Activated CD4-positive, alpha-beta T cell treated with anti-CD3 and anti-CD28 coated beads for 36 hours (primary cell): ENCODE data around the gene NCOA7. TPM values are rescaled to one million over a fixed set of nuclear protein-coding genes. Genes with fewer than 3 reads are reported as not detected.
"Not testable (repeated sequence)": the region's sequence is repeated elsewhere in the genome, so short reads cannot be mapped to it uniquely, and the experiment has no call there.

Experiments used
- ATAC-seq: fragments of 200-7000 bp; cut with Tn5 transposase; one replicate; pipeline ENCODE4 v1.10.0; 2021; ENCODE audit warnings: mild to moderate bottlenecking, moderate library complexity
- CTCF ChIA-PET: fragments of 350-600 bp; sonication (Branson Sonifier 250); formaldehyde crosslinking; loops from one replicate; lab custom pipeline; 2021; ENCODE audit warnings: antibody characterized with exemption; lab: Charles Lee
- POLR2A ChIA-PET: fragments of 350-600 bp; sonication (Branson Sonifier 250); formaldehyde crosslinking; loops from one replicate; lab custom pipeline; 2021; ENCODE audit warnings: antibody characterized with exemption, inconsistent platforms; lab: Charles Lee
- DNase-seq: peaks from one replicate; pipeline ENCODE4 v3.0.0-alpha.2; 2020
- H3K27ac Mint-ChIP-seq: one replicate; pipeline ENCODE4 v1.8.0; 2021; ENCODE audit warnings: mixed read lengths
- H3K27me3 Mint-ChIP-seq: one replicate; pipeline ENCODE4 v1.8.0; 2021; ENCODE audit warnings: mixed read lengths
- H3K36me3 Mint-ChIP-seq: one replicate; pipeline ENCODE4 v1.8.0; 2021; ENCODE audit warnings: low read depth, mixed read lengths
- H3K4me1 Mint-ChIP-seq: one replicate; pipeline ENCODE4 v1.8.0; 2021; ENCODE audit warnings: mixed read lengths
- H3K4me3 Mint-ChIP-seq: one replicate; pipeline ENCODE4 v1.8.0; 2021; ENCODE audit warnings: mild to moderate bottlenecking, moderate library complexity, mixed read lengths
- H3K9me3 Mint-ChIP-seq: one replicate; pipeline ENCODE4 v1.8.0; 2021; ENCODE audit warnings: low read depth, mixed read lengths
- intact Hi-C, 2 experiments: fragments of 100-400 bp; cut with DNase I in 1 of 2; cut with micrococcal nuclease in 1 of 2; formaldehyde crosslinking; loops; one replicate each; pipeline versions ENCODE4 v1.14.2 to v1.15.1; 2022 to 2024; cut with DNase I, micrococcal nuclease
- total RNA-seq, 2 experiments: library from RNA; stranded (reverse); gene quantifications; one replicate each; pipeline ENCODE4 v1.2.3, GENCODE V29; 2021

Gene NCOA7
- total RNA-seq, 2 experiments from 2014 or later = 54.3 to 67.4 TPM

DNA sequence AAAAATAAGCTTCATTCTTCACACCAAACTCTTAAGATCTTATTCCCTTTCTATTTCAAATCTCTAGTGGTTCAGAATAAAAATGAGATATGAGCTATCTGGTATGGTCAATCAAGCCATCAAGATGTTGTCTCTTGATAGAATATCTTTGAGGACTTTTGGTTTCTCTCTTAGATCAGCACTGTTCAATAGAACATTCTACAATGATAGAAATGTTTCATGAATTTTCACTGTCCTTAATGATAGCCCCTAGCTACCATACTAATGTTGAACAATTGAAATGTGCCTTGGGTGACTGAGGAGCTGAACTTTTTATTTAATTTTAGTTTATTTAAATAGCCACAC, 141.7 kb downstream of the NCOA7 start:
- POLR2A ChIA-PET = interaction anchor here (1.1 kb wide), 1 partner anchor 24 kb away, joined by 3 read pairs; the partner anchor contains the start of gene HINT3
- CTCF ChIA-PET = interaction anchor here (0.7 to 1.6 kb wide), 6 partner anchors 10 to 44 kb away, joined by 3 to 8 read pairs (median 4); no protein-coding TSS in a partner anchor
- no peaks in the 10 kb centered on the region for H3K27me3 Mint-ChIP-seq
- intact Hi-C loops = no loop called here
- H3K4me3 Mint-ChIP-seq = no peak overlapping the region
- DNase-seq (no peak), ATAC-seq (peak; percentile 24)
- H3K9me3 Mint-ChIP-seq = no peaks in the 10 kb centered on the region
- no peak overlapping the region for H3K27ac Mint-ChIP-seq
- peaks cover 34% of the 10 kb centered on the region for H3K36me3 Mint-ChIP-seq
- peaks cover 14% of the 10 kb centered on the region for H3K4me1 Mint-ChIP-seq

DNA sequence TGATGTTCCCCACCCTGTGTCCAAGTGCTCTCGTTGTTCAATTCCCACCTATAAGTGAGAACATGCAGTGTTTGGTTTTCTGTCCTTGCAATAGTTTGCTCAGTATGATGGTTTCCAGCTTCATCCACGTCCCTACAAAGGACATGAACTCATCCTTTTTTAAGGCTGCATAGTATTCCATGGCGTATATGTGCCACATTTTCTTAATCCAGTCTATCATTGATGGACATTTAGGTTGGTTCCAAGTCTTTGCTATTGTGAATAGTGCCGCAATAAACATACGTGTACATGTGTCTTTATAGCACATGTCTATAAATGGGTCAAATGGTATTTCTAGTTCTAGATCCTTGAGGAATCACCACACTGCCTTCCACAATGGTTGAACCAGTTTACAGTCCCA, 144.8 kb downstream of the NCOA7 start:
- H3K27me3 Mint-ChIP-seq, ATAC-seq, H3K9me3 Mint-ChIP-seq, H3K27ac Mint-ChIP-seq, intact Hi-C loops, H3K4me3 Mint-ChIP-seq, POLR2A ChIA-PET, DNase-seq: not testable (repeated sequence)
- H3K36me3 Mint-ChIP-seq = peaks cover 16% of the 10 kb centered on the region
- peaks cover 18% of the 10 kb centered on the region for H3K4me1 Mint-ChIP-seq
- CTCF ChIA-PET = interaction anchor here (1.6 kb wide), 1 partner anchor 9 kb away, joined by 3 read pairs; no protein-coding TSS in a partner anchor

DNA sequence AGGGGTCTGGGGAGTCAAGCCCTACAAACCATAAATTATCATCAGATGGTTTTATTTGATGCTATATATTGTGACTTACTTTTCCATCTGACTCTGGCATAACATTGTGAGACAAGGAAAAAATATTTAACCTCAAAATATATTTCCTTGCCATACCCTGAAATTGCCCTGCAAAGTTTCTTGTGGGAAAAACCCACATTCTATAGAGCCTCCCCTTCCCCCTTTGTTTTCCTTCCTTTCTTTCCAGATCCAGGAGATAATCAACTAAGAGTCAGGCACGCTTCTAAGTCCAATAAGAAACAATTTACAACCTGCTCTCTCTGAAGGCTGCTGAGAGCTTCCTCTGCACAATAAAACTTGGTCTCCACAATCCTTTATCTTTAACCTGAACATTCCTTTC, 148.3 kb downstream of the NCOA7 start:
- Mint-ChIP-seq H3K27me3 (peaks cover 11% of the 10 kb centered on the region), H3K27ac (no peak overlapping the region), H3K4me3 (no peak overlapping the region), H3K9me3 (no peaks in the 10 kb centered on the region), H3K4me1 (peaks cover 10% of the 10 kb centered on the region), H3K36me3 (no peaks in the 10 kb centered on the region)
- POLR2A ChIA-PET = no interaction called here
- intact Hi-C loops = no loop called here
- no peak for ATAC-seq
- no peak for DNase-seq
- CTCF ChIA-PET = interaction anchor here (1.4 to 1.6 kb wide), 2 partner anchors 14 to 18 kb away, joined by 4 to 6 read pairs; partner anchors contain the start of gene HINT3

DNA sequence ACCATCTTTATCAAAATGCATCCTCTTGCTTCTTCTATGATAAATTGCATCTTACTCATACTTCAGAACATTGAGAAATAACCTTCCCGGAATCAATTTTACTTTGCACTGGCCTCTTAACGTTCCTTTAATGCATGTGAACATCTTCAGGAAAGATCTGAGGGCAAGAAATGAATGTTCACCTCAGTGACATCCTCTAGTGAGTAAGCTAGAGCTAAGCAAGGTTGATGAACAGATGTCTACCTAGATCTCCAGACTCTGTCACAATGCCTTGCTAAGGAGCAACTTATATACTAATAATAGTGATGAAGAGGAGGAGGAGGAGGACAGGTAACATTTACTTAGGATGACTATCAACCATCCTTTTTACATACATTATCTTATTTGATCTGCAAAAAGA, 149.0 kb downstream of the NCOA7 start:
- Mint-ChIP-seq H3K4me3 (no peak overlapping the region), H3K36me3 (no peaks in the 10 kb centered on the region), H3K9me3 (no peaks in the 10 kb centered on the region), H3K27me3 (peaks cover 11% of the 10 kb centered on the region), H3K27ac (no peak overlapping the region), H3K4me1 (peaks cover 16% of the 10 kb centered on the region)
- no peak for DNase-seq
- peak; percentile 71 for ATAC-seq
- ChIA-PET POLR2A (interaction anchor here (0.8 kb wide), 1 partner anchor 86 kb away, joined by 4 read pairs; no protein-coding TSS in a partner anchor), CTCF (interaction anchor here (1.0 to 1.4 kb wide), 2 partner anchors 17 to 33 kb away, joined by 4 read pairs; partner anchors contain the start of gene HINT3)
- intact Hi-C loops = no loop called here

DNA sequence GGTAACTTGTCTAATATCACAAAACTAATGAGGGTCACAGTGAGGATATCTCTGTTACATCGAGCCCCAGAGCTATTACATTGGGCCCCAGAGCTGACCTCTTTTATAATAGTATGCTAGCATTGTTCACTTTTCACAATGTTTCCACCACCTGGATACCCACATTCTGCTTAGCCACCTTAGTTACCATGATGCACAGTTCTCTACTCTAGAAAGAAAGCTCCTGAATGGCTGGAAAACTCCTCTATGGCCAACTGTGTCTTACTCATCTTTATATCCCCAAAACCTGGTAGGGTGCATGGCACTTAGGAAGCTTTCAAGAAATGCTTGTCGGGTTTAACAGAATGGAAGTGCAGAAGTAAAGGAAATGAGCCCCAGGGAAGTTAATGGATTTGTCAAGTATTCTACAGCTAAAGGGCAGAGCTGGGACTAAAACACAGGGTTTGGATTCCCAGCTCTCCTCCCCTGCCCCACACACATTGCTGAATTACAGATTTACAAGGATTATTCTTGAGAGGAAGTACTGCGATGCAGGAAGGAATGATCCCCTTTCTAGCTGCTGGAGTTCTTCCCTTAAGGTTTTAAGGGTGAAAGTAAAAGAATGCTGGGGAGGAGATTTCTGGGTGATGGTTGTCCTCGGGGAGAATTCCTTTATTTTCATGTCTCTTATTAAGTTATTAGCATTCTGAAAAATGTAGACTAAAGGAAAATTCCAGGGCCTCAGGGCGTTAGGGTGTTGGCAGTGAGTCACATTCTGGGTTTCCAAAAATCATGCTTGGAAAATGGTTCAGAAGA, 149.7 kb downstream of the NCOA7 start:
- intact Hi-C loops = no loop called here
- Mint-ChIP-seq H3K36me3 (no peaks in the 10 kb centered on the region), H3K9me3 (no peaks in the 10 kb centered on the region), H3K4me1 (peaks cover 16% of the 10 kb centered on the region), H3K27me3 (peaks cover 11% of the 10 kb centered on the region), H3K27ac (no peak overlapping the region), H3K4me3 (no peak overlapping the region)
- DNase-seq (no peak), ATAC-seq (no peak)
- CTCF ChIA-PET = interaction anchor here (0.8 to 1.4 kb wide), 3 partner anchors 12 to 34 kb away, joined by 3 to 4 read pairs (median 4); partner anchors contain the start of gene HINT3
- POLR2A ChIA-PET = interaction anchor here (0.8 kb wide), 1 partner anchor 87 kb away, joined by 4 read pairs; no protein-coding TSS in a partner anchor

DNA sequence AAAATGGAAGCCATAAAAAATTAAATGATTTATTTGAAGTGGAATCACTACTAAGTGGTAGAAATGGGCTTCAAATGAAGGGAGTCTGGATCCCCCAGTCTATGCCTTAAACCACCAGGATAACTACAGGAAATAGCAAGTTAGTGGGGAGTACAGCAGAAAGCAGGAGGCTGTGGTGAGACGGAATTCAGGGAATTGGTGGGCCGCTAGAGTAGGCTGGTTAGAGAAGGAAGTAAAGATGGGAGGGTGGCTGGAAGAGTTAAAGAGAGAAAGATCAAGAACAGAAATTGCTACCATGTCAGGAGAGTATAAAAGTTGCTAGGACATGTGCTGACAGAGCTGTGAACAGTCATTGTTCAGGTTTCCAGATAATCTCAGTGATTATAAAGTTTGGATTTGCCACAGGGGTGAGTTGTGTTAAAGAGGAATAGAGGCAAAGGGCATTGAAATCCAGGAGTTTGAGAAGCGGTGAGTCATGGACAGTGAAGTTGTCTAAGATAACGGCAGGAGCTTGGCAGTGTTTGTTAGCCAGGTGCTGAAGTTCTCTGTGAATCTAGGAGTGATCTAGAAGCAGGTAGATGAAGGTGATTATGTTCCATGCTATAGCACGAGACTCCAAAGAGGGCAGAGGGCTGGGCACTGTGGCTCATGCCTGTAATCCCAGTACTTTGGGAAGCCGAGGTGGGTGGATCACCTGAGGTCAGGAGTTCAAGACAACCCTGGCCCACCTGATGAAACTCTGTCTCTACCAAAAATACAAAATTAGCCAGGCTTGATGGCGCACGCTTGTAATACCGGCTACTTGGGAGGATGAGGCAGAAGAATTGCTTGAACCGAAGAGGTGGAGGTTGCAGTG, 152.1 kb downstream of the NCOA7 start:
- intact Hi-C loops = no loop called here
- ChIA-PET CTCF (interaction anchor here (0.7 to 1.6 kb wide), 4 partner anchors 9 to 282 kb away, joined by 3 to 7 read pairs (median 4); partner anchors contain the start of gene HINT3), POLR2A (no interaction called here)
- peaks cover 11% of the 10 kb centered on the region for H3K27me3 Mint-ChIP-seq
- H3K9me3 Mint-ChIP-seq = no peaks in the 10 kb centered on the region
- H3K4me3 Mint-ChIP-seq = no peak overlapping the region
- DNase-seq = no peak
- H3K4me1 Mint-ChIP-seq = peaks cover 20% of the 10 kb centered on the region
- no peak overlapping the region for H3K27ac Mint-ChIP-seq
- no peaks in the 10 kb centered on the region for H3K36me3 Mint-ChIP-seq
- no peak for ATAC-seq

DNA sequence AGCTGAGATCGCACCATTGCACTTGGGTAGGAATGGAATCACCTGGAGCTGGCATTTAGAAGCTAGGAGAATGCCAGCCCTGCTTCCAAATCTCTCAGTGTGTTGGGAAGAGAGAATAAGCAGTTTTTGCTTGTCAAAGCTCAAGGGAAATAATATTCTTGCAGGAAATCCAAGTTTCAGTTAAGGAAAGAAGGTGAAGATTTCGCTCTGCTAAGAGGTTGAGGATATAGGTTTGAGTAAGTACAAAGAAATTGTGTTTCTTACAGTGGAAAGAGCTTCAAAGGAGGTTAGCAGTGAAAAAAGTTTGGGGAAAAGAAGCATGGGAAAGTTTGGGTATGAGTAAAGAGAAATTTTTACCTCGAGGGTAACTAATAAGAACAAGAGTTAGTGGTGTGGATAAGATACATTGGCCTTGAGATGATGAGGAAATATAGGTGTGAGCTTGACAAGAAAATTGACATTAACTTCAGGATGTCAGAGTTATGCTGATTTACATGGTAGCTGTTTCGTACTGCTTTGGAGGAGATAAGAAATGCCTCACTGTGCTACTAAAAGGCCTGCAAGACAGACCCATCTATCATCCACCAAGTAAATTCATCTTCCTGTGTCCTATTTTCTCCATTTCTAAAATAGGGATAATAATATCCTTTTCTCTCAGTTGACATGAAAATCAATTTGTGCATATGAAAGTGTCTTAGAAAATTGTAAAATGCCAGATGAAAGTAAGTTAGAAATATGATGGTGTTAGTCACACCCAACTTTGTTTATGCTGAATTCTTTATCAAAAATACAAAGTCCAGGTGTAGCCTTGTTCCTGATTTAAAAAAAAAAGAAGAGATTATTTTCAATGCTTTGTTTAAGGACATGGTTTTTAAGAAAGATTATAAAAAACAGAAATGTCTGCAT, 153.0 kb downstream of the NCOA7 start:
- Mint-ChIP-seq H3K27me3 (peaks cover 13% of the 10 kb centered on the region), H3K4me3 (no peak overlapping the region), H3K9me3 (no peaks in the 10 kb centered on the region), H3K4me1 (peaks cover 20% of the 10 kb centered on the region), H3K36me3 (no peaks in the 10 kb centered on the region), H3K27ac (no peak overlapping the region)
- intact Hi-C loops = no loop called here
- ATAC-seq (no peak), DNase-seq (no peak)
- CTCF ChIA-PET = interaction anchor here (0.7 to 1.6 kb wide), 5 partner anchors 9 to 176 kb away, joined by 3 to 7 read pairs (median 4); partner anchors contain the start of gene HINT3
- POLR2A ChIA-PET = no interaction called here

DNA sequence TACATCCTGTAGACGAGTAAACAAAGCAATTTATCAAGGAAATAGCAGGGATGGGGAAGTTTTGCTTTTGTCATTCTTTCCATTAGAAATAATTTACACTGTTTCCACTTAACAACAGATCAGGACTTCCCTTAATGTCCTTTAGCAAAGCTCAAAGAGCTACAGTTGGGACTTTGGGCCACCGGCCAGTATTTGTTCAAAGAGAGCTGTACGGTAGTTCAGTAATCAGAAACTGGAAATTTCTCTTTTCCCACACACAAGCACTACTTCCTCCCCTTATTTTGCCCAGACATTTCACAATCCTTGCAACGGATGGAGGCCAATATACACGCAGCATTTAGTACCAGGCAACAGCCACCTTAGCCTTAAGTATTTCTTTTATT, 153.7 kb downstream of the NCOA7 start:
- no peaks in the 10 kb centered on the region for H3K36me3 Mint-ChIP-seq
- H3K9me3 Mint-ChIP-seq = no peaks in the 10 kb centered on the region
- H3K4me1 Mint-ChIP-seq = peaks cover 20% of the 10 kb centered on the region
- CTCF ChIA-PET = interaction anchor here (1.0 to 1.3 kb wide), 2 partner anchors 8 to 10 kb away, joined by 3 to 4 read pairs; no protein-coding TSS in a partner anchor
- POLR2A ChIA-PET = no interaction called here
- H3K27me3 Mint-ChIP-seq = peaks cover 10% of the 10 kb centered on the region
- no peak overlapping the region for H3K27ac Mint-ChIP-seq
- ATAC-seq = no peak
- no peak overlapping the region for H3K4me3 Mint-ChIP-seq
- no peak for DNase-seq
- intact Hi-C loops = no loop called here

DNA sequence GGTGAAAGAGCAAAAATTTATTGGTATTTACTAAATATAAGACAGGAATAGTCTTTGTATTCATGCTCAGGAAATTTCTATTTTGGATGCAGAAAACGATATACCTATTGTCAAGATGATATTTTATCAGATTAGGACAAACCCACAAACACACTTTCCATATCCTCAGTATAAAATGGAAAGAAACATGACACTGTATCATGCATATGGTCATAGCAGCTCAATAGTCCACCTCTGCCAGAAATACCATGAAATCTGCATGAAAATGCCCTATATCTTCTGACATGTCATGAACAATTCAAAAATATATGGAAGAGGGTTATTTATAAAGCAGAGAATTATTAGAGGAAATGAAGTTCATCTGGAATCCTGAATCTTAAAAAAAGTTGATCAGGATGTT, 154.1 kb downstream of the NCOA7 start:
- POLR2A ChIA-PET = no interaction called here
- no peaks in the 10 kb centered on the region for H3K36me3 Mint-ChIP-seq
- no peak overlapping the region for H3K27ac Mint-ChIP-seq
- H3K4me1 Mint-ChIP-seq = peaks cover 16% of the 10 kb centered on the region
- no peak overlapping the region for H3K4me3 Mint-ChIP-seq
- ATAC-seq (no peak), DNase-seq (no peak)
- CTCF ChIA-PET = interaction anchor here (1.0 to 1.3 kb wide), 3 partner anchors 8 to 29 kb away, joined by 3 to 4 read pairs (median 3); no protein-coding TSS in a partner anchor
- peaks cover 11% of the 10 kb centered on the region for H3K27me3 Mint-ChIP-seq
- intact Hi-C loops = no loop called here
- no peaks in the 10 kb centered on the region for H3K9me3 Mint-ChIP-seq

DNA sequence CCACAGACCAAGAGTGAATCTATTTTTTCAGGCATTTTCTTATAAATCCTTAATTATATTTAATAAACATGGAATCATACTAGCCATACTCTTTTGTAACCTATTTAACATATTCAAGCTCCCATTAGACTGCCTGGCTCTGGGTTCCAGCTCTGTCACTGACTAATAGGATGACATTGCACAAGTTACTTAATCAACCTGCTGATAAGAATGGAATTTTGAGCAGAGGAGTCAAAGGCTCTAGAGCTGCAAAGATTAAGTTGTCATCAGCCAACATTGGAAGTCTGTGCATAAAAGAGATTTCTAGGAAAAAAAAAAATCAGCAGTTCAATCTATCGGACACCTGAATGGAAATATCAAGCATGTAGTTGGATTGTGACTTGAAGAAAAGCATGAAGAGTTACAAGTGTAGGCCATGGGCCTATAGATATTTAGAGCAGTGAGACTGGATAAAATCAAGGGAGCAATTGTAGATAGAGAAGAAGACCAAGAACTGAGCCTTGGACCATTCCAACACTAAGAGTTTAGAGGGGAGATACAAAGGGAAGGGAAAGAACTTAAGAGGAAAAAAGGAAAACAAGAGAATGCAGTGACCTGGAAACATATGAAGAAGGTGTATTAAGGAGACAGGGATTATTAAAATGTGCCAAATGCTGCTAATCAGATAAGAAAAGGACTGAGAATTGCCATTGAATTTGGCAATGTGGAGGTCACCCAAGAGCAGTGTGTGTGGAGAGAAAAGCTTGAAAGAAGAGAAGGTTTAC, 154.8 kb downstream of the NCOA7 start:
- DNase-seq (no peak), ATAC-seq (no peak)
- Mint-ChIP-seq H3K27ac (no peak overlapping the region), H3K4me3 (no peak overlapping the region), H3K4me1 (peaks cover 16% of the 10 kb centered on the region), H3K27me3 (peaks cover 13% of the 10 kb centered on the region), H3K9me3 (no peaks in the 10 kb centered on the region), H3K36me3 (no peaks in the 10 kb centered on the region)
- ChIA-PET POLR2A (interaction anchor here (0.6 kb wide), 1 partner anchor 53 kb away, joined by 3 read pairs; no protein-coding TSS in a partner anchor), CTCF (interaction anchor here (1.0 kb wide), 3 partner anchors 11 to 28 kb away, joined by 3 read pairs; no protein-coding TSS in a partner anchor)
- intact Hi-C loops = no loop called here
